Measurements from ENCODE around the gene PHACTR3.

The PHACTR3 gene

GRCh38 chr20:59708326-59708725, 104.0 kb downstream of the PHACTR3 start:
- no peak for DNase-seq

- no peak for DNase-seq
These were observed 105.3 kb downstream of the PHACTR3 start for GRCh38 chr20:59709636-59710035.

- no peak for DNase-seq
These were observed 113.7 kb downstream of the PHACTR3 start for GRCh38 chr20:59718071-59718470.

GRCh38 chr20:59718751-59719150, 114.4 kb downstream of the PHACTR3 start:
- DNase-seq = no peak

- no peak for DNase-seq
These were observed 115.7 kb downstream of the PHACTR3 start for GRCh38 chr20:59720013-59720412.

- no peak for DNase-seq
These were observed 117.0 kb downstream of the PHACTR3 start for GRCh38 chr20:59721386-59721785.

- DNase-seq = no peak
These were observed 118.8 kb downstream of the PHACTR3 start for GRCh38 chr20:59723108-59723500.

GRCh38 chr20:59723607-59724456, 119.5 kb downstream of the PHACTR3 start:
- DNase-seq = no peak

GRCh38 chr20:59724457-59725366, 120.4 kb downstream of the PHACTR3 start:
- DNase-seq = no peak

- no peak for DNase-seq
These were observed 121.3 kb downstream of the PHACTR3 start for GRCh38 chr20:59725476-59726280.

- no peak for DNase-seq
These were observed 121.9 kb downstream of the PHACTR3 start for GRCh38 chr20:59726281-59726595.

- no peak for DNase-seq
These were observed 124.5 kb downstream of the PHACTR3 start for GRCh38 chr20:59728722-59729430.

GRCh38 chr20:59729506-59729905, 125.2 kb downstream of the PHACTR3 start:
- DNase-seq = no peak

- no peak for DNase-seq
These were observed 126.4 kb downstream of the PHACTR3 start for GRCh38 chr20:59730722-59731121.

- DNase-seq = no peak
These were observed 127.0 kb downstream of the PHACTR3 start for GRCh38 chr20:59731376-59731775.

GRCh38 chr20:59733351-59733750, 129.0 kb downstream of the PHACTR3 start:
- no peak for DNase-seq

GRCh38 chr20:59735486-59735885, 131.1 kb downstream of the PHACTR3 start:
- no peak for DNase-seq

- DNase-seq = no peak
These were observed 131.6 kb downstream of the PHACTR3 start for GRCh38 chr20:59735917-59736316.

- DNase-seq = no peak
These were observed 132.0 kb downstream of the PHACTR3 start for GRCh38 chr20:59736366-59736765.

GRCh38 chr20:59737073-59737666, 132.8 kb downstream of the PHACTR3 start:
- DNase-seq = no peak

GRCh38 chr20:59737816-59738215, 133.5 kb downstream of the PHACTR3 start:
- no peak for DNase-seq

- DNase-seq = no peak
These were observed 134.5 kb downstream of the PHACTR3 start for GRCh38 chr20:59738851-59739250.
